Spleen (tissue), 11 donors: Measurements from ENCODE around the gene KRTAP10-2. TPM values are rescaled to one million over a fixed set of nuclear protein-coding genes. Genes with fewer than 3 reads are reported as not detected.

ENCODE experiments used
- DNase-seq: peaks from one replicate; pipeline ENCODE4 v3.0.0-alpha.2; 2020
- H3K27ac ChIP-seq, 8 donors: fragments of 200-600 bp; sonication (generic) in 7 of 8; 1 replicate in 4 of 8; 2 replicates in 4 of 8; pipeline versions ENCODE4 v1.5.0 to v1.8.0; 2016 to 2021; ENCODE audit warnings: inconsistent platforms in 4 of 8, mild to moderate bottlenecking in 4 of 8, moderate library complexity in 1 of 8
- H3K27me3 ChIP-seq, 7 donors: fragments of 200-600 bp; sonication (generic) in 6 of 7; replicated peaks in 1 of 7; 1 replicate in 4 of 7; 2 replicates in 3 of 7; pipeline versions ENCODE4 v1.5.0 to v1.8.0; 2016 to 2021; ENCODE audit warnings: inconsistent platforms in 3 of 7, mild to moderate bottlenecking in 1 of 7
- H3K36me3 ChIP-seq, 6 donors: fragments of 200-600 bp; sonication (generic) in 5 of 6; 1 replicate in 4 of 6; 2 replicates in 2 of 6; pipeline versions ENCODE4 v1.5.0 to v1.8.0; 2016 to 2021; ENCODE audit warnings: inconsistent platforms in 2 of 6
- H3K4me1 ChIP-seq, 6 donors: fragments of 200-600 bp; sonication (generic) in 5 of 6; 1 replicate in 3 of 6; 2 replicates in 3 of 6; pipeline versions ENCODE4 v1.5.0 to v1.8.0; 2016 to 2021; ENCODE audit warnings: inconsistent platforms in 3 of 6
- H3K4me3 ChIP-seq, 8 donors: fragments of 200-600 bp; sonication (generic) in 7 of 8; 1 replicate in 4 of 8; 2 replicates in 4 of 8; pipeline versions ENCODE4 v1.5.0 to v1.8.0; 2016 to 2021; ENCODE audit warnings: inconsistent platforms in 4 of 8, mild to moderate bottlenecking in 4 of 8, moderate library complexity in 2 of 8
- H3K9me3 ChIP-seq, 8 donors: fragments of 200-600 bp; sonication (generic) in 7 of 8; 1 replicate in 4 of 8; 2 replicates in 4 of 8; pipeline versions ENCODE4 v1.5.0 to v1.8.0; 2016 to 2021; ENCODE audit warnings: inconsistent platforms in 4 of 8
- CTCF ChIP-seq, 11 experiments: fragments of 200-600 bp in 7 of 11; fragments of 450-650 bp in 4 of 11; sonication (generic) in 4 of 11; IDR thresholded peaks in 8 of 11; conservative IDR thresholded peaks in 3 of 11; 1 replicate in 7 of 11; 2 replicates in 4 of 11; pipeline versions ENCODE4 v1.4.0 to v1.8.0; 2016 to 2021; ENCODE audit warnings: antibody characterized with exemption in 11 of 11, inconsistent platforms in 4 of 11, mild to moderate bottlenecking in 1 of 11
- POLR2A ChIP-seq, 3 donors: fragments of 450-650 bp; IDR thresholded peaks; one replicate each; pipeline ENCODE4 v1.5.1; 2017; ENCODE audit warnings: antibody characterized with exemption in 3 of 3, mild to moderate bottlenecking in 1 of 3
- POLR2AphosphoS5 ChIP-seq, 3 donors: sonication (generic); formaldehyde crosslinking; IDR thresholded peaks; one replicate each; pipeline ENCODE4 v1.5.1; 2017; ENCODE audit warnings: antibody characterized with exemption in 3 of 3
- WGBS, 5 donors: extraction: QIAGEN DNeasy Blood & Tissue Kit in 3 of 5; methylation state at CpG; one replicate each; pipeline versions ENCODE4 v1.1.5 to v1.1.7; 2013 to 2018; 5-methylcytosine and 5-hydroxymethylcytosine counted together
- intact Hi-C: fragments of 100-400 bp; cut with DNase I; formaldehyde crosslinking; loops from one replicate; pipeline ENCODE4 v1.15.0; 2023; ENCODE audit warnings: low total_unique reads
- polyA plus RNA-seq, 3 donors: library from polyadenylated mRNA; stranded (reverse); fragments of 200-250 nt; gene quantifications; one replicate each; pipeline ENCODE4 v1.2.1, GENCODE V29; 2013
- total RNA-seq, 7 donors: library from RNA; depleted of rRNA in 3 of 7; stranded (reverse); fragments of >200 nt in 3 of 7; fragmentation: NEBNext Ultra II Directional in 4 of 7; extraction: Animal tissue kit (Norgen Biotek cat#: 25700) in 4 of 7; gene quantifications; one replicate each; pipeline versions ENCODE4 v1.1.0 to v1.2.1, GENCODE V29; 2016 to 2021
- donor health status: healthy with polysubstance abuse.
- donor health status: DM: no; HTN: no; CAD: no; lungs with moderate emphysema.
- donor health status: DM: no; HTN: no; CAD: no.
- donor health status: Bipolar disorder and iron deficiency.
- donor health status: healthy.
- donor health status: DM: no; HTN: no; CAD: no.
- donor health status: DM: yes; HTN: yes; CAD: no.

KRTAP10-2 gene
- total and polyA plus RNA-seq, 10 donors: not detected

- Histone ChIP-seq H3K4me1 (peaks cover 0 to 5% (median 0%) of the 10 kb centered on the region in 6 donors), H3K4me3 (no peak overlapping the region), H3K9me3 (peaks cover 5 to 62% (median 47%) of the 10 kb centered on the region in 8 donors), H3K27me3 (peaks cover 0 to 23% (median 0%) of the 10 kb centered on the region in 7 donors), H3K27ac (no peak overlapping the region), H3K36me3 (no peaks in the 10 kb centered on the region)
- no peak for TF ChIP-seq POLR2AphosphoS5 (IDR thresholded peaks at IDR 0.05)
- no peak for TF ChIP-seq CTCF (IDR thresholded peaks at IDR 0.05 in 8 of 11, conservative IDR thresholded peaks at IDR 0.05 in 3 of 11)
- TF ChIP-seq POLR2A (IDR thresholded peaks at IDR 0.05): no peak
- DNase-seq: no peak
- intact Hi-C loops: no loop called here
- 77 to 94% (median 89%) methylated on average over 1 of the region's 1 CpG for WGBS, 5 donors
Measured at GRCh38 chr21:44542716-44543115, 8.6 kb downstream of the KRTAP10-2 start.

GRCh38 chr21:44540741-44541288 is 10.5 kb downstream of the KRTAP10-2 start:
- Histone ChIP-seq H3K4me3 (no peak overlapping the region), H3K9me3 (peaks cover 0 to 44% (median 28%) of the 10 kb centered on the region in 8 donors), H3K27ac (peak overlapping the region in 1 of 8 donors; percentile 31), H3K27me3 (peaks cover 0 to 25% (median 0%) of the 10 kb centered on the region in 7 donors), H3K36me3 (no peaks in the 10 kb centered on the region), H3K4me1 (no peaks in the 10 kb centered on the region)
- no peak for TF ChIP-seq CTCF (IDR thresholded peaks at IDR 0.05 in 8 of 11, conservative IDR thresholded peaks at IDR 0.05 in 3 of 11)
- TF ChIP-seq POLR2A (IDR thresholded peaks at IDR 0.05): no peak
- no peak for TF ChIP-seq POLR2AphosphoS5 (IDR thresholded peaks at IDR 0.05)
- 74 to 83% (median 79%) methylated on average over 11 of the region's 11 CpGs for WGBS, 5 donors
- no peak for DNase-seq
- intact Hi-C loops: no loop called here

GRCh38 chr21:44539991-44540666 is 11.2 kb downstream of the KRTAP10-2 start, which contains the start of gene KRTAP10-1:
KRTAP10-1 (minus strand) TSS chr21:44540195; CDS start chr21:44540150, 45 bp downstream.
- Histone ChIP-seq H3K9me3 (peaks cover 0 to 39% (median 23%) of the 10 kb centered on the region in 8 donors), H3K4me1 (no peaks in the 10 kb centered on the region), H3K4me3 (no peak within 1 kb of the TSS), H3K27ac (peak within 1 kb of the TSS in 1 of 8 donors; percentile 31), H3K27me3 (peaks cover 0 to 25% (median 0%) of the 10 kb centered on the region in 7 donors), H3K36me3 (no peaks in the 10 kb centered on the region)
- TF ChIP-seq POLR2A (IDR thresholded peaks at IDR 0.05) (no peak), POLR2AphosphoS5 (IDR thresholded peaks at IDR 0.05) (no peak), CTCF (IDR thresholded peaks at IDR 0.05 in 8 of 11, conservative IDR thresholded peaks at IDR 0.05 in 3 of 11) (no peak)
- intact Hi-C loops: no loop called here
- WGBS, 5 donors: 76 to 88% (median 79%) methylated on average over 20 to 21 of the region's 21 CpGs
- peak; percentile 73 for DNase-seq

- Histone ChIP-seq H3K9me3 (peaks cover 0 to 28% (median 20%) of the 10 kb centered on the region in 8 donors), H3K27me3 (peaks cover 0 to 25% (median 0%) of the 10 kb centered on the region in 7 donors), H3K4me1 (no peaks in the 10 kb centered on the region), H3K27ac (no peak overlapping the region), H3K4me3 (no peak overlapping the region), H3K36me3 (no peaks in the 10 kb centered on the region)
- WGBS, 5 donors: 64 to 81% (median 78%) methylated on average over 11 to 14 of the region's 14 CpGs
- intact Hi-C loops: no loop called here
- TF ChIP-seq CTCF (IDR thresholded peaks at IDR 0.05 in 8 of 11, conservative IDR thresholded peaks at IDR 0.05 in 3 of 11): no peak
- peak; percentile 62 for DNase-seq
Measured at GRCh38 chr21:44539046-44539445, 12.3 kb downstream of the KRTAP10-2 start.
